GM15510 (cell line): ENCODE results near the gene DCUN1D2.

Source experiments
- POLR2A ChIP-seq: IDR thresholded peaks from 3 replicates; pipeline ENCODE4 v1.6.1; 2011; ENCODE audit warnings: borderline replicate concordance; ENCODE audit not compliant: insufficient read length; ENCODE audit errors: extremely low read depth

DCUN1D2 gene

GRCh38 chr13:113528101-113528812, 37.7 kb upstream of the DCUN1D2 start:
- no peak for TF ChIP-seq POLR2A

- TF ChIP-seq POLR2A = no peak
These were observed 36.9 kb upstream of the DCUN1D2 start for GRCh38 chr13:113527272-113527958.

GRCh38 chr13:113526466-113527220, 36.1 kb upstream of the DCUN1D2 start:
- no peak for TF ChIP-seq POLR2A

GRCh38 chr13:113520571-113520970, 30.1 kb upstream of the DCUN1D2 start:
- TF ChIP-seq POLR2A = no peak

- TF ChIP-seq POLR2A = no peak
These were observed 29.0 kb upstream of the DCUN1D2 start for GRCh38 chr13:113519556-113519955.

- TF ChIP-seq POLR2A = no peak
These were observed 27.7 kb upstream of the DCUN1D2 start for GRCh38 chr13:113518076-113518803.

- TF ChIP-seq POLR2A = no peak
These were observed 24.3 kb upstream of the DCUN1D2 start for GRCh38 chr13:113514847-113515246.

- no peak for TF ChIP-seq POLR2A
These were observed 23.2 kb upstream of the DCUN1D2 start for GRCh38 chr13:113513761-113514160.

GRCh38 chr13:113511361-113511760, 20.9 kb upstream of the DCUN1D2 start:
- no peak for TF ChIP-seq POLR2A

GRCh38 chr13:113510871-113511270, 20.4 kb upstream of the DCUN1D2 start:
- TF ChIP-seq POLR2A = no peak

GRCh38 chr13:113509989-113510388, 19.5 kb upstream of the DCUN1D2 start:
- TF ChIP-seq POLR2A = no peak

GRCh38 chr13:113508521-113509254, 18.2 kb upstream of the DCUN1D2 start:
- TF ChIP-seq POLR2A = no peak

GRCh38 chr13:113507505-113508345, 17.2 kb upstream of the DCUN1D2 start:
- no peak for TF ChIP-seq POLR2A
